ENCODE results near the gene GALNTL6. TPM values are rescaled to one million over a fixed set of nuclear protein-coding genes. Genes with fewer than 3 reads are reported as not detected.

GALNTL6 gene
- total RNA-seq, 1 donor from 2014 or later: not detected

DNA sequence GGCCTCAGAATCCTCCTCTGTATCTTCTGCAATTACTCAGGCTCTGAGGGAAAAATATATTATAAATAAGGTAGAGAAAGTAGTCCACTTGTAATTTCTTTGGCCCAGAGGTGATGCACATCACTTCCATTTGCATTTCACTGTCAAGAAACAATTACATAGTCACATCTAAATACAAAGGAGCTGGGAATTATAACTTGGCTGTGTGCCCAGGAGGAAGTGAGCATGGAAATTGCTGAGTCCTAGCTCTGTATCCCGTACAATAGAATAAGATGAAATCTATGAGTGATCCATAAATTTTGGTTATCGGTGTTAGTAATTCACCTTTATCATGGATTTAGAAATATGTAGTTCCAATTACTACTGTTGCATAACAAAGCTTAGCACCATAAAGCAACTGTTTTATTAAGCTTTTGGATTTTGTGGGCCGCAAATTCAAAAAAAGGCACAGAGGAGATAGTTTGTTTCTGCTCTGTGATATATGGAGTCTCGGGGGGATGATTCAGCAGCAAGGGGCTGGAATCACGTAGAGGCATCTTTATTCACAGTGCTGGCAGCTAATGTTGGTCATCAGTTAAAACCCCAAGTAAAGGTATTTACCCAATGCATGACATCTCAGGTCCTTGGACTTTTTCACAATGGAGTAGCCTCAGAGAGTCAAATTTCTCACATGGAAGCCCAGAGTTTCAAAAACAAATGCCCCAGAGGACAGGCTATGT lies 1114.1 kb downstream of the GALNTL6 start:
- no peak for TF ChIP-seq CTCF (IDR thresholded peaks at IDR 0.05; ENCODE audit: borderline replicate concordance)
- no peak overlapping the region for H3K27ac ChIP-seq (replicated peaks)
- no peak for DNase-seq
- H3K9me3 ChIP-seq (replicated peaks): no peaks in the 10 kb centered on the region
- intact Hi-C loops (cut with micrococcal nuclease): no loop called here
- no peaks in the 10 kb centered on the region for H3K4me1 ChIP-seq
- H3K4me3 ChIP-seq: no peak overlapping the region
- no peaks in the 10 kb centered on the region for H3K27me3 ChIP-seq (ENCODE audit: low read depth)
- no peaks in the 10 kb centered on the region for H3K36me3 ChIP-seq

DNA sequence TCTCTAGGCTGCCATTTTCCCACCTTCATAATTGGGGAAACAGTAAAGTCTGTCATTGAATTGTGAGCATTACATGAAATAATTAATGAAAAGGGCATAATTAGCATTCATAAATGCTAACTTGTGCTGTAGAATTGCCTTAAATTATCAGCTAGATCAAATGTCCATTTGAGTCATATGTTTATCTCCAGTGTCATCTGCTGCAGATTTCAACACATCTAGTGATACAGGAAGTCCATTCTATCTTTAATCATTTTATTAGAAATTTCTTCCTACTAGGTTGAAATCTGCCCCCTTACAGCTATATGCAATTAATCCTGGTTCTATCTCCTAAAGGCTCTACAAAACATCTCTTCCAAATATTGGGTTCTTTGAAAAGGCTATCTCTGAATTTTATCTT lies 1115.1 kb downstream of the GALNTL6 start:
- no peak for TF ChIP-seq CTCF (IDR thresholded peaks at IDR 0.05; ENCODE audit: borderline replicate concordance)
- no peak overlapping the region for H3K4me3 ChIP-seq
- no peaks in the 10 kb centered on the region for H3K27me3 ChIP-seq (ENCODE audit: low read depth)
- H3K36me3 ChIP-seq: no peaks in the 10 kb centered on the region
- no peaks in the 10 kb centered on the region for H3K4me1 ChIP-seq
- no peaks in the 10 kb centered on the region for H3K9me3 ChIP-seq (replicated peaks)
- DNase-seq: no peak
- no peak overlapping the region for H3K27ac ChIP-seq (replicated peaks)
- intact Hi-C loops (cut with micrococcal nuclease): no loop called here

DNA sequence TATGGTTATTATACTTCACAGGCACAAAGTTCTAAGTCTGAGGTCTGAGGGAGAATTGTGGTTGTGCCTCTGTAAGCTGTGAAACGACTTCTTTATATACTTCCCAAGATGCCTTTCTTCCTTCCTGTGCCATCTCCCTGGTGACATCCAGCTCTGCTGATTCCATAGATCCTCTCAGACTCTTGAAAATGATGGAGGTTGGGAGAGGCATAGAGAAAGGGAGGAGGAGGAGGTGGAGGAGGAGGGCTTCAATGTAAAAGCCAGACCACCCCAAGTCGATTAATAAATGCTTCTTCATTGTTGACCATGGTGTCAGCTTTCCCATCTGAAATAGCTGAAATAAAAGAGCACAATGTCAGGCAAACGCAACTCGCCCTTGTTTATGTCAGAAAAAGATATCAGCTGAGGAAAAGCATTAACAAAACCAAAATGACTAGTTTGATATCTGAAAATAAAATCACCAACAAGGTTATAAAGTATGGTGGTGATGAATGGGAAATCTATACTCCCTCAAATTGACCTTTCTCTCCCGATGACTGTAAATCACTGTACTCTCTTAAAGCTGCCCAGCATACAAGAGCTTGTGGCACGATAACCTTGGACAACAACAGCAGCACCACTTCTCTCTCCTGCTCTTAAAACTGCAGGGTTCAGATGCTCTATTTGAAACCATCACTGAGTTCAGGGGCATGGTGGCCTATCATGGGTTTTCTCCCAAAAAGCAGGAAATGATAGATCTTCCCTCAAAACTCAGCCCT lies 1125.0 kb downstream of the GALNTL6 start:
- H3K4me1 ChIP-seq: no peaks in the 10 kb centered on the region
- intact Hi-C loops (cut with micrococcal nuclease): no loop called here
- H3K27me3 ChIP-seq (ENCODE audit: low read depth): no peaks in the 10 kb centered on the region
- no peaks in the 10 kb centered on the region for H3K36me3 ChIP-seq
- H3K9me3 ChIP-seq (replicated peaks): no peaks in the 10 kb centered on the region
- no peak overlapping the region for H3K4me3 ChIP-seq
- DNase-seq: no peak
- TF ChIP-seq CTCF (IDR thresholded peaks at IDR 0.05; ENCODE audit: borderline replicate concordance): no peak
- no peak overlapping the region for H3K27ac ChIP-seq (replicated peaks)

GRCh38 chr4:172938870-172939269 lies 1125.7 kb downstream of the GALNTL6 start:
- no peak for DNase-seq
- H3K4me1 ChIP-seq: no peaks in the 10 kb centered on the region

DNA sequence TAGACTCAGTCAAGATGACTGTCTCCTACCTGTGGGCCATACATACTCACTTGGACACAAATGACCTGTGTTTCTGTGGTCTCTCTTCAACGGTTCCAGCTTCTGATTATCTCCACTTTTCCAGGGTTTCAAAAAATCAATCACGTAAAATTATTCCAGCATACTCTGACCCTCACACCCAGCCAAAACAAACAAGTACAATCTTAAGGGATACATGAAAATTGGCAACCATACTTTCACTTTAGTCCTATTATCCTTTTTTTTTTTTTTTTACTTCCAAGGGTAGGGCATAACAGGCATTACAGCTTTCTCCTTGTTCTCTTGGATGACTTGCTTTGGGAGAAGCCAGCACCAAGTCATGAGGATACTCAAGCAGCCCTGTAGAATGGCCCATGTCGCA lies 1129.6 kb downstream of the GALNTL6 start:
- H3K4me1 ChIP-seq: no peaks in the 10 kb centered on the region
- no peaks in the 10 kb centered on the region for H3K36me3 ChIP-seq
- no peaks in the 10 kb centered on the region for H3K27me3 ChIP-seq (ENCODE audit: low read depth)
- no peak for DNase-seq
- no peak overlapping the region for H3K4me3 ChIP-seq
- intact Hi-C loops (cut with micrococcal nuclease): no loop called here
- H3K27ac ChIP-seq (replicated peaks): no peak overlapping the region
- no peak for TF ChIP-seq CTCF (IDR thresholded peaks at IDR 0.05; ENCODE audit: borderline replicate concordance)
- no peaks in the 10 kb centered on the region for H3K9me3 ChIP-seq (replicated peaks)

More at GRCh38 chr4:172938870-172939269, 1125.7 kb downstream of the GALNTL6 start:
- intact Hi-C loops (cut with micrococcal nuclease): no loop called here
- no peak for TF ChIP-seq CTCF (IDR thresholded peaks at IDR 0.05; ENCODE audit: borderline replicate concordance)
- Histone ChIP-seq H3K27ac (replicated peaks) (no peak overlapping the region), H3K9me3 (replicated peaks) (no peaks in the 10 kb centered on the region), H3K4me3 (no peak overlapping the region), H3K36me3 (no peaks in the 10 kb centered on the region), H3K27me3 (ENCODE audit: low read depth) (no peaks in the 10 kb centered on the region)

Measured in left ventricle myocardium inferior (tissue), 1 donor.